ENCODE measurements around the gene UBE2A.

- no peak for TF ChIP-seq CTCF (IDR thresholded peaks at IDR 0.05)
- TF ChIP-seq POLR2A (IDR thresholded peaks at IDR 0.05): no peak
These were observed 33.2 kb upstream of the UBE2A start for GRCh38 chrX:119541188-119541587.

Data from stomach (tissue), 4 donors.